GM23338 (cell line): ENCODE measurements around the gene CENPA. TPM values are rescaled to one million over a fixed set of nuclear protein-coding genes. Genes with fewer than 3 reads are reported as not detected.

Experiments
- ATAC-seq: fragments of 200-7000 bp; cut with Tn5 transposase; 3 replicates; pipeline ENCODE4 v1.9.1; 2020
- DNase-seq: peaks from one replicate; pipeline ENCODE4 v3.0.0-alpha.2; 2015; ENCODE audit warnings: low spot score
- H2AFZ ChIP-seq: fragments of 200-600 bp; sonication (generic); 2 replicates; pipeline ENCODE4 v1.8.0; 2016; ENCODE audit warnings: antibody characterized with exemption, mild to moderate bottlenecking, moderate library complexity
- H3F3A ChIP-seq: fragments of 200-600 bp; sonication (generic); replicated peaks from 2 replicates; pipeline ENCODE4 v1.8.0; 2017; ENCODE audit warnings: antibody characterized with exemption, mixed run types, low read depth
- H3K27ac ChIP-seq: fragments of 200-600 bp; sonication (generic); 2 replicates; pipeline ENCODE4 v1.6.1; 2016; ENCODE audit warnings: low read depth
- H3K27me3 ChIP-seq: fragments of 200-600 bp; sonication (generic); 2 replicates; pipeline ENCODE4 v1.8.0; 2016; ENCODE audit warnings: mild to moderate bottlenecking, mixed run types, moderate library complexity; ENCODE audit not compliant: insufficient read depth
- H3K36me3 ChIP-seq: fragments of 200-600 bp; sonication (generic); 2 replicates; pipeline ENCODE4 v1.8.0; 2016; ENCODE audit warnings: mild to moderate bottlenecking; ENCODE audit not compliant: insufficient read depth
- H3K4me1 ChIP-seq: fragments of 200-600 bp; sonication (generic); 2 replicates; pipeline ENCODE4 v1.8.0; 2016; ENCODE audit warnings: mild to moderate bottlenecking, moderate library complexity; ENCODE audit not compliant: insufficient read depth
- H3K4me2 ChIP-seq: fragments of 200-600 bp; sonication (generic); 2 replicates; pipeline ENCODE4 v1.7.1; 2017; ENCODE audit warnings: mixed run types
- H3K4me3 ChIP-seq: fragments of 200-600 bp; sonication (generic); 2 replicates; pipeline ENCODE4 v1.6.1; 2016; ENCODE audit warnings: mixed run types
- H3K79me2 ChIP-seq: fragments of 200-600 bp; sonication (generic); replicated peaks from 2 replicates; pipeline ENCODE4 v1.8.0; 2017; ENCODE audit warnings: mild to moderate bottlenecking; ENCODE audit not compliant: insufficient read depth
- H3K9me2 ChIP-seq: fragments of 200-600 bp; sonication (generic); 2 replicates; pipeline ENCODE4 v1.8.0; 2017; ENCODE audit not compliant: insufficient read depth
- H4K20me1 ChIP-seq: fragments of 200-600 bp; sonication (generic); replicated peaks from 2 replicates; pipeline ENCODE4 v1.8.0; 2017; ENCODE audit warnings: mild to moderate bottlenecking; ENCODE audit not compliant: insufficient read depth
- H3K27ac Mint-ChIP-seq: 2 replicates; pipeline ENCODE4 v1.8.0; 2020; ENCODE audit warnings: inconsistent platforms, mild to moderate bottlenecking, moderate library complexity, mixed read lengths
- H3K27me3 Mint-ChIP-seq: 3 replicates; pipeline ENCODE4 v1.8.0; 2022; ENCODE audit warnings: low read depth, mild to moderate bottlenecking, moderate library complexity, mixed read lengths, inconsistent platforms; ENCODE audit not compliant: insufficient read depth, poor library complexity
- H3K36me3 Mint-ChIP-seq: 3 replicates; pipeline ENCODE4 v1.8.0; 2021; ENCODE audit warnings: low read depth, mild to moderate bottlenecking, inconsistent platforms, moderate library complexity, mixed read lengths
- H3K4me1 Mint-ChIP-seq: 3 replicates; pipeline ENCODE4 v1.8.0; 2020; ENCODE audit warnings: mild to moderate bottlenecking, inconsistent platforms, mixed read lengths
- H3K4me3 Mint-ChIP-seq: 3 replicates; pipeline ENCODE4 v1.8.0; 2021; ENCODE audit warnings: moderate library complexity, mild to moderate bottlenecking, inconsistent platforms, mixed read lengths
- H3K9me3 Mint-ChIP-seq: 3 replicates; pipeline ENCODE4 v1.8.0; 2020; ENCODE audit warnings: moderate library complexity, mild to moderate bottlenecking, inconsistent platforms, mixed read lengths
- CREB1 ChIP-seq: fragments of 250-450 bp; sonication (Bioruptor Pico); IDR thresholded peaks from 2 replicates; pipeline ENCODE4 v1.5.0; 2020; ENCODE audit warnings: low read depth, mild to moderate bottlenecking, moderate library complexity
- CTCF ChIP-seq, 2 experiments: fragments of 200-600 bp in 1 of 2; sonication (generic) in 1 of 2; conservative IDR thresholded peaks; 2 replicates each; pipeline versions ENCODE4 v1.5.1 to v1.6.1; 2016 to 2017; ENCODE audit warnings: antibody characterized with exemption in 2 of 2, low read depth in 2 of 2, mild to moderate bottlenecking in 2 of 2, moderate library complexity in 1 of 2
- EZH2 ChIP-seq: fragments of 200-600 bp; sonication (generic); IDR thresholded peaks from one replicate; pipeline ENCODE4 v1.8.0; 2017; ENCODE audit warnings: antibody characterized with exemption, mild to moderate bottlenecking, low read depth; ENCODE audit not compliant: unreplicated experiment
- EZH2phosphoT487 ChIP-seq: fragments of 200-600 bp; sonication (generic); IDR thresholded peaks from one replicate; pipeline ENCODE4 v1.8.1; 2018; ENCODE audit warnings: antibody characterized with exemption; ENCODE audit not compliant: unreplicated experiment
- JUNB ChIP-seq: IDR thresholded peaks from one replicate; pipeline ENCODE4 v1.6.1; 2016; ENCODE audit warnings: antibody characterized with exemption; ENCODE audit not compliant: unreplicated experiment
- NANOG ChIP-seq: IDR thresholded peaks from 2 replicates; pipeline ENCODE4 v1.6.1; 2016; ENCODE audit warnings: antibody characterized with exemption, borderline replicate concordance
- POLR2AphosphoS5 ChIP-seq: IDR thresholded peaks from 2 replicates; pipeline ENCODE4 v1.6.1; 2016; ENCODE audit warnings: antibody characterized with exemption, low read depth
- STAT1 ChIP-seq: IDR thresholded peaks from one replicate; pipeline ENCODE4 v1.6.1; 2016; ENCODE audit warnings: antibody characterized with exemption; ENCODE audit not compliant: unreplicated experiment
- ZNF114 ChIP-seq: fragments of 250-450 bp; sonication (Bioruptor Pico); IDR thresholded peaks from 2 replicates; pipeline ENCODE4 v1.5.0; 2020; ENCODE audit warnings: mild to moderate bottlenecking, moderate library complexity
- ZNF331 ChIP-seq: fragments of 250-450 bp; sonication (Bioruptor Pico); IDR thresholded peaks from 2 replicates; pipeline ENCODE4 v1.5.0; 2020; ENCODE audit warnings: low read depth, mild to moderate bottlenecking, moderate library complexity
- ZNF462 ChIP-seq: fragments of 250-450 bp; sonication (Bioruptor Pico); IDR thresholded peaks from 2 replicates; pipeline ENCODE4 v1.5.0; 2020; ENCODE audit warnings: mild to moderate bottlenecking, moderate library complexity
- polyA plus RNA-seq: library from polyadenylated mRNA; unstranded; fragments of >200 nt; fragmentation: Nextera tagmentation; extraction: Ambion mirVana; gene quantifications from 2 replicates; pipeline ENCODE4 v1.2.1, GENCODE V29; 2016
- total RNA-seq: library from RNA; depleted of rRNA; stranded (reverse); fragments of >200 nt; shearing (Covaris generic); gene quantifications from 2 replicates; pipeline ENCODE4 v1.2.3, GENCODE V29; 2014
- TF ChIP-seq, protein P1 (sequence below): IDR thresholded peaks from one replicate; pipeline ENCODE4 v1.6.1; 2018; ENCODE audit warnings: antibody characterized with exemption; ENCODE audit not compliant: unreplicated experiment
- TF ChIP-seq, protein P2 (sequence below): IDR thresholded peaks from 2 replicates; pipeline ENCODE4 v1.6.1; 2016; ENCODE audit warnings: antibody characterized with exemption

Gene CENPA
- total and polyA plus RNA-seq, 2 experiments from 2014 or later, result 16.8 to 24.2 TPM

DNA sequence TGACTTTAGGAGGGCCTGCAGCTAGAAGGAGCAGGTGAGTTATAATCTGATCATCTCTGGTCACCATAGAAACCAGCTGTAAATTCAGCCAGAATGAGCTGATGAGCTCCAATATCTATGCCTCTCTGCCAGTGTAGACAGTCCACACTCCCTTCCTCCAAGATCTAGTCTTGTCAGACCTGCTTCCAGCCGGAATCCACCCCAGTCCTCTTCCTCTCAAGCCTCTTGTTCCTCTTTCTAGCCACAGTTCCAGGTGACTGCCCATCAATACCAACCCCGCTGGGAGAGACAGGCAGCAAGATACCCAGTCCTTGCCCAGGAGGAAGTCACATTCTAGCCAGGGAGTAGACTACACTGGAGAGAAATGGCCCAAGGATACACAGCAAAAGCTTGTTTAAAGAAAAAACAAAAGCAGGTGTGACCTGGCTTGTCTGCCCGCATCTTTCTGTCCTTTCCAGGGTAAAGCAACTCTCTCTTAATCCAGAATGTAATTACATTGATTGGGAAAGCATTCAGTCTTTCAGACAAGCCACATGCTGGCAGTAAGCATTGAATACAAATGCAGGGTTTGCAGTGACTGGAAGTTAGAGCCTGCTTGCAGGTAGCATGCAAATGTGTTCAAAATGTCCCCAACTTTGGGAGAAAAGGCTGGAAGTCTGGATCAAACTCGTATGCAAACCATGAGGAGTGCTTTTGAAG, 30.7 kb upstream of the CENPA start:
- peaks cover 31% of the 10 kb centered on the region for H3K4me1 ChIP-seq
- H3K9me3 Mint-ChIP-seq, result peaks cover 13% of the 10 kb centered on the region
- peaks cover 22% of the 10 kb centered on the region for H3K27me3 ChIP-seq
- 0 out of 2 replicates have a peak overlapping the region, but pooled peaks have one; percentile 18 for H3K27ac ChIP-seq
- peaks cover 10% of the 10 kb centered on the region for H3K36me3 Mint-ChIP-seq
- no peaks in the 10 kb centered on the region for H4K20me1 ChIP-seq
- H3F3A ChIP-seq, result peaks cover 8% of the 10 kb centered on the region
- 0 out of 2 replicates have a peak overlapping the region, but pooled peaks have one; percentile 39 for H3K4me2 ChIP-seq
- no peak overlapping the region for H2AFZ ChIP-seq
- peaks cover 57% of the 10 kb centered on the region for H3K4me1 Mint-ChIP-seq
- no peak overlapping the region for H3K4me3 ChIP-seq
- no peaks in the 10 kb centered on the region for H3K36me3 ChIP-seq
- no peaks in the 10 kb centered on the region for H3K79me2 ChIP-seq
- H3K27me3 Mint-ChIP-seq, result peaks cover 25% of the 10 kb centered on the region
- H3K27ac Mint-ChIP-seq, result no peak overlapping the region; the same call in 1 of the 2 replicates
- peak; percentile 24 for DNase-seq
- no peak overlapping the region for H3K4me3 Mint-ChIP-seq
- ATAC-seq, result peak; percentile 19
- 0 out of 2 replicates have a peak, but pooled peaks cover 4% of the 10 kb centered on the region for H3K9me2 ChIP-seq
- no peak for TF ChIP-seq CTCF (conservative IDR thresholded peaks at IDR 0.05; ENCODE audit: low read depth in 2 of 2)
- TF ChIP-seq JUNB, result no peak
- TF ChIP-seq ZNF331 (CRISPR knock-in tag), result no peak
- no peak for TF ChIP-seq STAT1
- TF ChIP-seq, protein P1, sequence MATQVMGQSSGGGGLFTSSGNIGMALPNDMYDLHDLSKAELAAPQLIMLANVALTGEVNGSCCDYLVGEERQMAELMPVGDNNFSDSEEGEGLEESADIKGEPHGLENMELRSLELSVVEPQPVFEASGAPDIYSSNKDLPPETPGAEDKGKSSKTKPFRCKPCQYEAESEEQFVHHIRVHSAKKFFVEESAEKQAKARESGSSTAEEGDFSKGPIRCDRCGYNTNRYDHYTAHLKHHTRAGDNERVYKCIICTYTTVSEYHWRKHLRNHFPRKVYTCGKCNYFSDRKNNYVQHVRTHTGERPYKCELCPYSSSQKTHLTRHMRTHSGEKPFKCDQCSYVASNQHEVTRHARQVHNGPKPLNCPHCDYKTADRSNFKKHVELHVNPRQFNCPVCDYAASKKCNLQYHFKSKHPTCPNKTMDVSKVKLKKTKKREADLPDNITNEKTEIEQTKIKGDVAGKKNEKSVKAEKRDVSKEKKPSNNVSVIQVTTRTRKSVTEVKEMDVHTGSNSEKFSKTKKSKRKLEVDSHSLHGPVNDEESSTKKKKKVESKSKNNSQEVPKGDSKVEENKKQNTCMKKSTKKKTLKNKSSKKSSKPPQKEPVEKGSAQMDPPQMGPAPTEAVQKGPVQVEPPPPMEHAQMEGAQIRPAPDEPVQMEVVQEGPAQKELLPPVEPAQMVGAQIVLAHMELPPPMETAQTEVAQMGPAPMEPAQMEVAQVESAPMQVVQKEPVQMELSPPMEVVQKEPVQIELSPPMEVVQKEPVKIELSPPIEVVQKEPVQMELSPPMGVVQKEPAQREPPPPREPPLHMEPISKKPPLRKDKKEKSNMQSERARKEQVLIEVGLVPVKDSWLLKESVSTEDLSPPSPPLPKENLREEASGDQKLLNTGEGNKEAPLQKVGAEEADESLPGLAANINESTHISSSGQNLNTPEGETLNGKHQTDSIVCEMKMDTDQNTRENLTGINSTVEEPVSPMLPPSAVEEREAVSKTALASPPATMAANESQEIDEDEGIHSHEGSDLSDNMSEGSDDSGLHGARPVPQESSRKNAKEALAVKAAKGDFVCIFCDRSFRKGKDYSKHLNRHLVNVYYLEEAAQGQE, result no peak
- TF ChIP-seq NANOG, result no peak
- TF ChIP-seq, protein P2, sequence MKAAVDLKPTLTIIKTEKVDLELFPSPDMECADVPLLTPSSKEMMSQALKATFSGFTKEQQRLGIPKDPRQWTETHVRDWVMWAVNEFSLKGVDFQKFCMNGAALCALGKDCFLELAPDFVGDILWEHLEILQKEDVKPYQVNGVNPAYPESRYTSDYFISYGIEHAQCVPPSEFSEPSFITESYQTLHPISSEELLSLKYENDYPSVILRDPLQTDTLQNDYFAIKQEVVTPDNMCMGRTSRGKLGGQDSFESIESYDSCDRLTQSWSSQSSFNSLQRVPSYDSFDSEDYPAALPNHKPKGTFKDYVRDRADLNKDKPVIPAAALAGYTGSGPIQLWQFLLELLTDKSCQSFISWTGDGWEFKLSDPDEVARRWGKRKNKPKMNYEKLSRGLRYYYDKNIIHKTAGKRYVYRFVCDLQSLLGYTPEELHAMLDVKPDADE, result no peak
- no peak for TF ChIP-seq POLR2AphosphoS5
- TF ChIP-seq EZH2, result no peak
- TF ChIP-seq ZNF462 (CRISPR knock-in tag), result no peak
- TF ChIP-seq EZH2phosphoT487, result no peak
- no peak for TF ChIP-seq CREB1
- no peak for TF ChIP-seq ZNF114 (CRISPR knock-in tag)
